ENCODE results near the gene EPDR1.

Gene EPDR1

DNA sequence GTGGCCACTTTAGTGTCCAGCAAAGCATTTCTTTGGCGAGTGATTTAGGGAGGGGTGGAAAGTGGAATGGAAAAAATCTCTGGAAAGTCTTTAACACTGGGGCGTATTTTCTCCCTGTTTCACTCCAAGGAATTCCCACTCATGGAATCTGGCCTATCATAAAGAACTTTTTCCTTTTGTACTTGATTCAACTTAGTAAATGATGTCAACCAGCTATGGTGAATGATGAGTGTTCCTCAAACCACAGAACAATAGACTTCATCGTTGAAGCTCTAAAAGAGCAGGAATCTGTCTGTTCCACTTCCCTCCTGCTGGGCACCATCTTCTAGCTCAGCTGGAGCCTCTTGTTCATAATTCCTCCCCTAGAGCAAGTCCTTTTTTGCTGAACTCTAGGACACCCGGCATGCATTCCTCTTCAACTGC lies 66.5 kb downstream of the EPDR1 start:
- Histone ChIP-seq H3K9ac (ENCODE audit: low read length) (no peak overlapping the region), H3K4me1 (ENCODE audit: insufficient read depth, low read length) (no peaks in the 10 kb centered on the region), H3K27me3 (ENCODE audit: control insufficient read depth in 1 of 2, insufficient read depth in 2 of 2, low read length in 2 of 2) (no peaks in the 10 kb centered on the region), H3K27ac (ENCODE audit: low read depth, low read length) (no peak overlapping the region), H3K9me3 (ENCODE audit: low read length) (no peaks in the 10 kb centered on the region), H3K36me3 (ENCODE audit: insufficient read depth, low read length) (no peaks in the 10 kb centered on the region), H3K4me3 (ENCODE audit: low read depth in 1 of 2, low read length in 2 of 2) (no peak overlapping the region)

DNA sequence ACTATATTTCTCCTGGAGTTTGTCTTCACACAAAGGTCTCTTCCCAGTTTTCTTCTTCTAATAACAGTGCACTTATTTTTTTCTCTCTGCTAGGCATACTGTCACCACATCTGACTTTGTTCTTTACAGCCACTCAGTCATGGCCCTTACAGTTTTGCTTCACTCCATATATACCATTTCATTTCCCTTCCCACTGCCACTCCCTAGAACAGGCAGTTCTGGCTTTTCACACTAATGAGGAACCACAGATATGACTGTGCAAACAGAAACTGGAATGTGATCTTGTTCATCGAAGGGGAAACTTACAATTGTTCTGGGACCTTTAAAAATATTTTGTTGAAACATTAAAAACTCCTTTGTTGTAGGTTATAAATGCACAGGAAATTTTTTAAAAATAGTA lies 67.3 kb downstream of the EPDR1 start:
- Histone ChIP-seq H3K36me3 (ENCODE audit: insufficient read depth, low read length) (no peaks in the 10 kb centered on the region), H3K9me3 (ENCODE audit: low read length) (no peaks in the 10 kb centered on the region), H3K27me3 (ENCODE audit: control insufficient read depth in 1 of 2, insufficient read depth in 2 of 2, low read length in 2 of 2) (no peaks in the 10 kb centered on the region), H3K9ac (ENCODE audit: low read length) (no peak overlapping the region), H3K4me1 (ENCODE audit: insufficient read depth, low read length) (no peaks in the 10 kb centered on the region), H3K27ac (ENCODE audit: low read depth, low read length) (no peak overlapping the region), H3K4me3 (ENCODE audit: low read depth in 1 of 2, low read length in 2 of 2) (no peak overlapping the region)

DNA sequence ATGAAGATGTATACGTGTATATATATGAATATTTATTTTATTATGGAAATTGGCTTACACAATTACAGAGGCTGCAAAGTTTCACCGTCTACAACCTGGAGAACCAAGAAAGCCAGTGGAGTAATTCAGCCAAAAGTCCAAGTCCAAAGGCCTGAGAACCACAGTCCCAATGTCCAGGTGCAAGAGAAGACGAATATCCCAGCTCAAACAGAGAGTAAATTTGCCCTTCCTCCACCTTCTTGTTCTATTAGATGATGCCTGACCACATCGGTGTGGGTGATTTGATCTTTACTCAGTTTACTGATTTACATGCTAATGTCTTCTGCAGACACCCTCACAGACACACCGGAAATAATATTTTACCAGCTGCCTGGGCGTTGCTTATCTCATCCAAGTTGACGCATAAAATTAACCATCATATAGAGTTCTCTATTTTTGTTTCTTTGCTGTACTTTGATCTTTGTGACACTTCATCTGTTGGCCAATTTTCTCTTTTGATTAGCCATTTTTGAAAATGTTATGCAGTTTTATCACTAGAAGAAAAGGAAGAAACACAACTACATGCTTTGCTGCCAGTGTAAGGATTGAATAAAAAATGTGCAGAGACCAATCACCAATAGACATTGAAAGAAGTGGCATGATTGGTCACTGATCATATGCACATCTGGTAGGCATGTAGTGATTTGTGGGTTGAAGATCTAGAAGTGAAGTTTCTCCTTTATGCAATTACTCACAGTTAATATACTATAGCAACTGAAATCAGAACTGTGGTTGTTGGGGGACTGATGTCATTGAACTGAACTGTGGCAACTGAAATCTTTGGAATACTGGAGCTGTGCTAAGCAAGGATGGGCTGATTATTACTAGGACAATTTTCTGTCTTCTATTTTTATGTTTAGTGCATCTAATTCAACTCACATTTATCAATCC lies 68.5 kb downstream of the EPDR1 start:
- Histone ChIP-seq H3K36me3 (ENCODE audit: insufficient read depth, low read length) (no peaks in the 10 kb centered on the region), H3K27ac (ENCODE audit: low read depth, low read length) (no peak overlapping the region), H3K27me3 (ENCODE audit: control insufficient read depth in 1 of 2, insufficient read depth in 2 of 2, low read length in 2 of 2) (no peaks in the 10 kb centered on the region), H3K9me3 (ENCODE audit: low read length) (no peaks in the 10 kb centered on the region), H3K4me3 (ENCODE audit: low read depth in 1 of 2, low read length in 2 of 2) (no peak overlapping the region), H3K4me1 (ENCODE audit: insufficient read depth, low read length) (no peaks in the 10 kb centered on the region), H3K9ac (ENCODE audit: low read length) (no peak overlapping the region)

DNA sequence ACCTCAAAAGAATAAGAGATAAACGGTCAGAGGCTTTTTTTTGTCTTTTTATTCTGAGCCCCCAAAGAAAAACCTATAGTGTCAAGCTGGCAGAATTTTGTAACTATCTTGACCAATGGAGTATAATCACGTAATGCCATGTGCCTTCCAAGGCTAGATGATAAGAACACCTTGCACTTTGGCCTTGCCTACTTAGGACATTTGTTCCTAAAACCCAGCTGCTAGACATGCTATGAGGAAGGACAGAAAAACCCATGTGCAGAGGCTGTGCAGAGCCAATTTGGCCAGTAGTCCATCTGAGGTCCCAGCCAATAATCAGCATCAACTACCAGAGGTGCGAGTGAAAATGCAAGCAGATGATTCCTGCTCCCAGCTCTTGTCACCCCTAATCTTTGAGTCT lies 69.9 kb downstream of the EPDR1 start:
- Histone ChIP-seq H3K36me3 (ENCODE audit: insufficient read depth, low read length) (no peaks in the 10 kb centered on the region), H3K9me3 (ENCODE audit: low read length) (no peaks in the 10 kb centered on the region), H3K4me1 (ENCODE audit: insufficient read depth, low read length) (no peaks in the 10 kb centered on the region), H3K4me3 (ENCODE audit: low read depth in 1 of 2, low read length in 2 of 2) (no peak overlapping the region), H3K27ac (ENCODE audit: low read depth, low read length) (no peak overlapping the region), H3K9ac (ENCODE audit: low read length) (no peak overlapping the region), H3K27me3 (ENCODE audit: control insufficient read depth in 1 of 2, insufficient read depth in 2 of 2, low read length in 2 of 2) (no peaks in the 10 kb centered on the region)

DNA sequence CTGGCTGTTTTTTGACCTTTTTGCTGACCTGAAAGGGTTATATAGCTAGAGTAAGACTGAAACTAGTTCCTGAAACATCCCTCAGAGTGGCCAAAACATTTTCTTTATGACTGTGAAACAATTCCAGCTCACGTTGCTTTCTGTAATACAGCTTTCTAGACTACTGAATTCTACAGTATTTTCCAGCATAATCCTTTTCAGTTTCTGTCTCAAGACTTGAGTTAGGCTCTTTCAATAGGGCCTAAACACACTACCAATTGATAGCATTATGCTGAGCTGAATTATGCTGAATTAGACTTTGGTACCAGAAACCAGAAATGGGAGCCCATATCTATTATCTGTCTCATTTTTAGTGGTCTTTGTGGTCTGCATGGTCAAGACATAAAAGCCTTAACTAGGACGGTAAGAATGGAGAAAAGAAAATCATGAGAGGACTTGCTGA lies 72.6 kb downstream of the EPDR1 start:
- Histone ChIP-seq H3K36me3 (ENCODE audit: insufficient read depth, low read length) (no peaks in the 10 kb centered on the region), H3K9ac (ENCODE audit: low read length) (no peak overlapping the region), H3K4me3 (ENCODE audit: low read depth in 1 of 2, low read length in 2 of 2) (no peak overlapping the region), H3K4me1 (ENCODE audit: insufficient read depth, low read length) (no peaks in the 10 kb centered on the region), H3K9me3 (ENCODE audit: low read length) (no peaks in the 10 kb centered on the region), H3K27ac (ENCODE audit: low read depth, low read length) (no peak overlapping the region), H3K27me3 (ENCODE audit: control insufficient read depth in 1 of 2, insufficient read depth in 2 of 2, low read length in 2 of 2) (no peaks in the 10 kb centered on the region)

DNA sequence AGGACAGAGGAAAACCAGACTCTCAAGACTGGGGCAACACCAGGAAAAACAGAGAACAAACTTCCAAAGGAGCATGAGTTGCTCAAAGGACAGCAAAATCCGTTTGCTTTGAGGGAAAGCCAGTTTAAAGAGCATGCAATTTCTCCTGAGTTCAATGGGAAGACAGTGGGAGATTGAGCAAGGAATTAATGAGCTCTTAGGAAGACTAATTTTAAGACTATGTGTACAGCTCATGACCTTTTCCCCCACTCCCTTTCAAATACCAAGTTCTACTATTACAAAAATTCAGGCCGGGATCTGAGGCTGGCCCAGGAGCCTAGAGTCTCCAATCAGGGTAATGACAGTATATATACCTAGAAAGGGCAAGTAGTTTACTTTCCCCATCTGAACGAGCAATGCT lies 79.2 kb downstream of the EPDR1 start:
- no peaks in the 10 kb centered on the region for H3K36me3 ChIP-seq (ENCODE audit: insufficient read depth, low read length)
- no peaks in the 10 kb centered on the region for H3K27me3 ChIP-seq (ENCODE audit: control insufficient read depth in 1 of 2, insufficient read depth in 2 of 2, low read length in 2 of 2)
- H3K27ac ChIP-seq (ENCODE audit: low read depth, low read length) = no peak overlapping the region
- no peaks in the 10 kb centered on the region for H3K9me3 ChIP-seq (ENCODE audit: low read length)
- H3K9ac ChIP-seq (ENCODE audit: low read length) = no peak overlapping the region
- H3K4me3 ChIP-seq (ENCODE audit: low read depth in 1 of 2, low read length in 2 of 2) = no peak overlapping the region
- H3K4me1 ChIP-seq (ENCODE audit: insufficient read depth, low read length) = peaks cover 4% of the 10 kb centered on the region

DNA sequence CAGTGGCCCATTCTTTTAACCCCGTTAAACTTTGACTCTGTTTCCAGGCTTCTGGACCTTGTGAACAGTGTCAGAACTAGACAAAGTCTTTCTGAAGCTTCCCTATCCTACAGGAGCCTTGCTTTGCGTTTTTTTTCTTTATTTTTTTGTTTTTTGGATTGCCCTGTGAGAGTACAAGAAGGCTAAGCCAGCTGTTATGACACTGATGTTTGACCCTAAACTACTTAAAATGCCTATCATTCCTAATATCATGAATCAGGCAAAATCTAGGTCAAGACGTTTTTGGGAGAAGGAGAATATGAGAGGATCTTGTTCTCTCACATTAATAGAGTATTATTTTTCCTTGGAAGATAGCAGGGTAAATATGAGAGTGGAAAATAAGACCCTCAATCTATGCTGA lies 79.8 kb downstream of the EPDR1 start:
- no peaks in the 10 kb centered on the region for H3K9me3 ChIP-seq (ENCODE audit: low read length)
- no peak overlapping the region for H3K4me3 ChIP-seq (ENCODE audit: low read depth in 1 of 2, low read length in 2 of 2)
- H3K9ac ChIP-seq (ENCODE audit: low read length) = no peak overlapping the region
- H3K36me3 ChIP-seq (ENCODE audit: insufficient read depth, low read length) = no peaks in the 10 kb centered on the region
- peaks cover 4% of the 10 kb centered on the region for H3K4me1 ChIP-seq (ENCODE audit: insufficient read depth, low read length)
- no peak overlapping the region for H3K27ac ChIP-seq (ENCODE audit: low read depth, low read length)
- H3K27me3 ChIP-seq (ENCODE audit: control insufficient read depth in 1 of 2, insufficient read depth in 2 of 2, low read length in 2 of 2) = no peaks in the 10 kb centered on the region
